NCI-H526 treated with DMSO at 0.1 percent for 48 hours (cell line): ENCODE data around the gene COMMD9.

Source experiments
- DNase-seq: peaks from one replicate; lab custom pipeline; 2025; lab: John Stamatoyannopoulos, UW

Gene COMMD9

GRCh38 chr11:36257351-36257750 lies 31.9 kb downstream of the COMMD9 start:
- DNase-seq, result no peak

- no peak for DNase-seq
Measured at GRCh38 chr11:36254713-36255112, 34.5 kb downstream of the COMMD9 start.

- no peak for DNase-seq
Measured at GRCh38 chr11:36253238-36253637, 36.0 kb downstream of the COMMD9 start.

- DNase-seq, result no peak
Measured at GRCh38 chr11:36251823-36252222, 37.4 kb downstream of the COMMD9 start.

- DNase-seq, result no peak
Measured at GRCh38 chr11:36249246-36249645, 40.0 kb downstream of the COMMD9 start.

- DNase-seq, result no peak
Measured at GRCh38 chr11:36248436-36248835, 40.8 kb downstream of the COMMD9 start.

GRCh38 chr11:36247493-36247892 lies 41.7 kb downstream of the COMMD9 start:
- DNase-seq, result no peak

- DNase-seq, result no peak
Measured at GRCh38 chr11:36243641-36244040, 45.6 kb downstream of the COMMD9 start.

GRCh38 chr11:36241497-36241896 lies 47.7 kb downstream of the COMMD9 start:
- DNase-seq, result no peak

- no peak for DNase-seq
Measured at GRCh38 chr11:36240801-36241200, 48.4 kb downstream of the COMMD9 start.

GRCh38 chr11:36240173-36240572 lies 49.1 kb downstream of the COMMD9 start:
- DNase-seq, result no peak

GRCh38 chr11:36239636-36240035 lies 49.6 kb downstream of the COMMD9 start:
- DNase-seq, result no peak

GRCh38 chr11:36238881-36239280 lies 50.3 kb downstream of the COMMD9 start:
- no peak for DNase-seq

- DNase-seq, result no peak
Measured at GRCh38 chr11:36238036-36238631, 51.1 kb downstream of the COMMD9 start.

- DNase-seq, result no peak
Measured at GRCh38 chr11:36237391-36237790, 51.8 kb downstream of the COMMD9 start.

GRCh38 chr11:36235750-36236149 lies 53.5 kb downstream of the COMMD9 start:
- no peak for DNase-seq

GRCh38 chr11:36234825-36235224 lies 54.4 kb downstream of the COMMD9 start:
- no peak for DNase-seq

- DNase-seq, result no peak
Measured at GRCh38 chr11:36233204-36233603, 56.0 kb downstream of the COMMD9 start.

GRCh38 chr11:36230779-36231699 lies 58.2 kb downstream of the COMMD9 start:
- DNase-seq, result no peak

- DNase-seq, result no peak
Measured at GRCh38 chr11:36229091-36229705, 60.0 kb downstream of the COMMD9 start.

- no peak for DNase-seq
Measured at GRCh38 chr11:36228689-36229088, 60.5 kb downstream of the COMMD9 start.

GRCh38 chr11:36227044-36227443 lies 62.2 kb downstream of the COMMD9 start:
- DNase-seq, result no peak
